ENCODE data around the gene CACNA2D2.

CACNA2D2 gene

GRCh38 chr3:50331364-50331907 is 172.0 kb downstream of the CACNA2D2 start:
- no peak for DNase-seq (ENCODE audit: low read depth in 2 of 3, low spot score in 1 of 3)

- DNase-seq (ENCODE audit: low read depth in 2 of 3, low spot score in 1 of 3): no peak
Observed at GRCh38 chr3:50330330-50330729, 173.1 kb downstream of the CACNA2D2 start.

GRCh38 chr3:50327943-50328691 is 175.3 kb downstream of the CACNA2D2 start, which contains the start of gene TUSC2:
TSS of gene TUSC2 (minus strand) at chr3:50328223. CDS start at chr3:50328099, 124 bp downstream.
- DNase-seq (ENCODE audit: low read depth in 2 of 3, low spot score in 1 of 3): peak; percentile 91 to 96 (median 92)

- no peak for DNase-seq (ENCODE audit: low read depth in 2 of 3, low spot score in 1 of 3)
Observed at GRCh38 chr3:50327129-50327528, 176.3 kb downstream of the CACNA2D2 start.

GRCh38 chr3:50326182-50326541 is 177.3 kb downstream of the CACNA2D2 start:
- no peak for DNase-seq (ENCODE audit: low read depth in 2 of 3, low spot score in 1 of 3)

GRCh38 chr3:50325497-50326181 is 177.8 kb downstream of the CACNA2D2 start:
- no peak for DNase-seq (ENCODE audit: low read depth in 2 of 3, low spot score in 1 of 3)

- no peak for DNase-seq (ENCODE audit: low read depth in 2 of 3, low spot score in 1 of 3)
Observed at GRCh38 chr3:50325113-50325480, 178.3 kb downstream of the CACNA2D2 start.

- DNase-seq (ENCODE audit: low read depth in 2 of 3, low spot score in 1 of 3): peak in 2 of 3 donors; percentile 32 to 52
Observed at GRCh38 chr3:50324351-50325112, 178.9 kb downstream of the CACNA2D2 start.

- no peak for DNase-seq (ENCODE audit: low read depth in 2 of 3, low spot score in 1 of 3)
Observed at GRCh38 chr3:50323614-50324199, 179.7 kb downstream of the CACNA2D2 start.

GRCh38 chr3:50323092-50323600 is 180.3 kb downstream of the CACNA2D2 start:
- DNase-seq (ENCODE audit: low read depth in 2 of 3, low spot score in 1 of 3): no peak

- DNase-seq (ENCODE audit: low read depth in 2 of 3, low spot score in 1 of 3): no peak
Observed at GRCh38 chr3:50322386-50323091, 180.9 kb downstream of the CACNA2D2 start, which contains the start of gene HYAL2. TSS of gene HYAL2 (minus strand) at chr3:50322745. CDS start at chr3:50320489, 2,256 bp downstream.

GRCh38 chr3:50322115-50322385 is 181.4 kb downstream of the CACNA2D2 start:
- DNase-seq (ENCODE audit: low read depth in 2 of 3, low spot score in 1 of 3): no peak

GRCh38 chr3:50321336-50322114 is 181.9 kb downstream of the CACNA2D2 start:
- DNase-seq (ENCODE audit: low read depth in 2 of 3, low spot score in 1 of 3): peak; percentile 67 to 83 (median 67)

GRCh38 chr3:50320853-50321335 is 182.5 kb downstream of the CACNA2D2 start:
- peak in 1 of 3 donors; percentile 61 for DNase-seq (ENCODE audit: low read depth in 2 of 3, low spot score in 1 of 3)

- DNase-seq (ENCODE audit: low read depth in 2 of 3, low spot score in 1 of 3): no peak
Observed at GRCh38 chr3:50319894-50320625, 183.4 kb downstream of the CACNA2D2 start.

- no peak for DNase-seq (ENCODE audit: low read depth in 2 of 3, low spot score in 1 of 3)
Observed at GRCh38 chr3:50319181-50319893, 184.1 kb downstream of the CACNA2D2 start.

GRCh38 chr3:50318615-50319014 is 184.8 kb downstream of the CACNA2D2 start:
- no peak for DNase-seq (ENCODE audit: low read depth in 2 of 3, low spot score in 1 of 3)

- DNase-seq (ENCODE audit: low read depth in 2 of 3, low spot score in 1 of 3): no peak
Observed at GRCh38 chr3:50318163-50318562, 185.3 kb downstream of the CACNA2D2 start.
